PC-3 (cell line): ENCODE results near the gene KCNJ10. TPM values are rescaled to one million over a fixed set of nuclear protein-coding genes. Genes with fewer than 3 reads are reported as not detected.

Source experiments
- ATAC-seq: fragments of 200-7000 bp; cut with Tn5 transposase; 2 replicates; pipeline ENCODE4 v1.9.1; 2020; ENCODE audit warnings: mild to moderate bottlenecking, moderate library complexity
- BruUV-seq: library from RNA; stranded (reverse); fragments of 400-500 nt; replicated peaks from 2 replicates; lab custom pipeline; 2021; lab: Mats Ljungman, UMichigan
- CTCF ChIA-PET: fragments of 300-600 bp; sonication (Branson Sonifier 250); formaldehyde crosslinking; loops from one replicate; lab custom pipeline; 2022; ENCODE audit warnings: antibody characterized with exemption; lab: Charles Lee
- POLR2A ChIA-PET: fragments of 300-600 bp; sonication (Branson Sonifier 250); formaldehyde crosslinking; loops from one replicate; lab custom pipeline; 2022; ENCODE audit warnings: antibody characterized with exemption; ENCODE audit not compliant: unreplicated experiment; lab: Charles Lee
- DNase-seq: peaks from one replicate; pipeline ENCODE4 v3.0.0-alpha.2; 2015
- H2AFZ ChIP-seq: fragments of 300-600 bp; sonication (generic); 2 replicates; pipeline ENCODE4 v1.6.0; 2016; ENCODE audit warnings: antibody characterized with exemption, low read length
- H3F3A ChIP-seq: fragments of 300-600 bp; sonication (generic); one replicate; pipeline ENCODE4 v1.6.0; 2017; ENCODE audit warnings: antibody characterized with exemption, low read length, control low read depth, mild to moderate bottlenecking; ENCODE audit not compliant: unreplicated experiment
- H3K27ac ChIP-seq: fragments of 300-600 bp; sonication (generic); 2 replicates; pipeline ENCODE4 v1.5.1; 2016; ENCODE audit warnings: mild to moderate bottlenecking, low read length
- H3K27me3 ChIP-seq: fragments of 300-600 bp; sonication (generic); 2 replicates; pipeline ENCODE4 v1.6.1; 2016; ENCODE audit warnings: low read length, mixed read lengths
- H3K36me3 ChIP-seq: fragments of 300-600 bp; sonication (generic); 2 replicates; pipeline ENCODE4 v1.6.1; 2016; ENCODE audit warnings: low read depth, mixed run types, low read length, mixed read lengths
- H3K4me1 ChIP-seq: fragments of 300-600 bp; sonication (generic); 2 replicates; pipeline ENCODE4 v1.5.1; 2016; ENCODE audit warnings: low read length; ENCODE audit not compliant: insufficient read depth
- H3K4me2 ChIP-seq: fragments of 300-600 bp; sonication (generic); 2 replicates; pipeline ENCODE4 v1.6.0; 2016; ENCODE audit warnings: low read length
- H3K4me3 ChIP-seq: fragments of 300-600 bp; sonication (generic); 2 replicates; pipeline ENCODE4 v1.5.1; 2016; ENCODE audit warnings: mild to moderate bottlenecking, low read length, mixed read lengths
- H3K79me2 ChIP-seq: fragments of 300-600 bp; sonication (generic); 2 replicates; pipeline ENCODE4 v1.6.1; 2017; ENCODE audit warnings: low read length, mixed read lengths
- H3K9ac ChIP-seq: fragments of 300-600 bp; sonication (generic); 2 replicates; pipeline ENCODE4 v1.6.0; 2016; ENCODE audit warnings: mild to moderate bottlenecking, low read length
- H3K9me2 ChIP-seq: fragments of 300-600 bp; sonication (generic); replicated peaks from 2 replicates; pipeline ENCODE4 v1.6.1; 2016; ENCODE audit warnings: mixed run types, low read length, mixed read lengths
- H3K9me3 ChIP-seq: fragments of 300-600 bp; sonication (generic); 2 replicates; pipeline ENCODE4 v1.6.1; 2016; ENCODE audit warnings: low read length, mixed read lengths
- H4K20me1 ChIP-seq: fragments of 300-600 bp; sonication (generic); 2 replicates; pipeline ENCODE4 v1.6.1; 2016; ENCODE audit warnings: low read length, mixed read lengths
- EZH2 ChIP-seq: fragments of 300-600 bp; sonication (generic); IDR thresholded peaks from one replicate; pipeline ENCODE4 v1.6.1; 2017; ENCODE audit warnings: antibody characterized with exemption, mild to moderate bottlenecking, low read length; ENCODE audit not compliant: unreplicated experiment
- EZH2phosphoT487 ChIP-seq: fragments of 300-600 bp; sonication (generic); IDR thresholded peaks from 2 replicates; pipeline ENCODE4 v1.6.1; 2018; ENCODE audit warnings: mild to moderate bottlenecking, antibody characterized with exemption, low read length, borderline replicate concordance
- intact Hi-C: fragments of 100-400 bp; cut with micrococcal nuclease; formaldehyde crosslinking; loops from 2 replicates; pipeline ENCODE4 v1.9.0; 2023
- total RNA-seq: library from RNA; depleted of rRNA; stranded (reverse); fragments of >200 nt; gene quantifications from 2 replicates; pipeline ENCODE4 v1.2.3, GENCODE V29; 2014
- TF ChIP-seq, protein P1 (sequence below): fragments of 300-600 bp; sonication (generic); conservative IDR thresholded peaks from 2 replicates; pipeline ENCODE4 v1.5.1; 2017; ENCODE audit warnings: antibody characterized with exemption, low read depth, mild to moderate bottlenecking, low read length

KCNJ10 gene
- total RNA-seq, 1 experiment from 2014 or later = 0.15 TPM

DNA sequence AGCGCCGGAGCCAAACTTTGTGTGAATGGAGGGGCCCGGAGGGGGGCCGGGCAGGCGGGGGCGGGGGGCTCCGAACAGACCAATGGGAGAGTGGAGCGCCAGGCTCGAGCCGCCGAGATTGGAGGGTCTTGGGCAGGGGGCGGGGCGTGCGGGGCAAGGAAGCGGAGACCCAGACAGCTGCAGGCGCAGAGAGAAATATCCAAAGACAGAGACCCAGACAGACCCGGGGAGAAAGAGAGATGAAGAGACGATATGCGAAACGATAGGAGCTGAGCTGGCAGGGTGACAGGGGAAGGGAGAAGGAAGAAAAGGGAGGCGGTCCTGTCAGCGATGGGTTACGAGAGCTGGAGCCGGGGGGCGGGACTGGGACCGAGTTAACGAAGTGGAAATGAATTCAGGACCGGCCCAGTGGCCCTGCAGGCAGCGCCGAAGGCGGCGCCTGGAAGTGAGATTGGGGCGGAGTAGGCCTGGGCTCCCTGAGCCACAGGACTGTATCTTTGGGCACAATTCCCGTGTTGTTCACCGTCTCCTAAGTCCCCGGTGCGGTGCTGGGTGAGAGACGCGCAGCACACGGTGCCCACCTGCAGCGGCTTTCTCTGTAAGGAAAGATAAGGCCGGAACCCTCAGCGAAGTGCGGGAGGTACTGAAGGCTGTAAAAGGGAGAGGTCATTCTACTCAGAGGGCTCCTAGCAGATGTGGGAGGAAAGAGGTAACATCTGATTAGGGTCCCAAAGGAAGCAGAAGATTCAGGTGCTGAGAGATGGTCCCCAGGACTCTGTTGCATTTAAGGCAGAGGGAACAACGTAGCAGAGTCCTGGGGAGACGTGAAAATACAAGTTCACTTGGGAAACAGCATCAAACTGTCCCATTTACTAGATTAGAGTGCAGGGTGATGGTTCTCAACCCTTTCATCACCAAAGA is 543 bp upstream of the KCNJ10 start:
- TF ChIP-seq EZH2phosphoT487 = no peak
- no peak for TF ChIP-seq EZH2
- no peaks in the 10 kb centered on the region for H3K36me3 ChIP-seq
- H3K4me2 ChIP-seq = peak overlapping the region; percentile 91
- H3K79me2 ChIP-seq = no peaks in the 10 kb centered on the region
- peak overlapping the region; percentile 68 for H3K4me3 ChIP-seq
- no peak overlapping the region for H3K9ac ChIP-seq
- H3K9me2 ChIP-seq = no peaks in the 10 kb centered on the region
- BruUV-seq = no TSS peak
- 0 out of 2 replicates have a peak, but pooled peaks cover 5% of the 10 kb centered on the region for H3K4me1 ChIP-seq
- DNase-seq = peak; percentile 59
- H3F3A ChIP-seq = no peaks in the 10 kb centered on the region
- no peaks in the 10 kb centered on the region for H4K20me1 ChIP-seq
- peaks cover 53% of the 10 kb centered on the region for H3K27me3 ChIP-seq
- no peaks in the 10 kb centered on the region for H3K9me3 ChIP-seq
- CTCF ChIA-PET = interaction anchor here (0.6 kb wide), 1 partner anchor 294 kb away, joined by 5 read pairs; no protein-coding TSS in a partner anchor
- no peak overlapping the region for H3K27ac ChIP-seq
- intact Hi-C loops = no loop called here
- POLR2A ChIA-PET = interaction anchor here (0.6 kb wide), 1 partner anchor 44 kb away, joined by 3 read pairs; no protein-coding TSS in a partner anchor
- peak overlapping the region; percentile 83 for H2AFZ ChIP-seq
- peak; percentile 91 for ATAC-seq

DNA sequence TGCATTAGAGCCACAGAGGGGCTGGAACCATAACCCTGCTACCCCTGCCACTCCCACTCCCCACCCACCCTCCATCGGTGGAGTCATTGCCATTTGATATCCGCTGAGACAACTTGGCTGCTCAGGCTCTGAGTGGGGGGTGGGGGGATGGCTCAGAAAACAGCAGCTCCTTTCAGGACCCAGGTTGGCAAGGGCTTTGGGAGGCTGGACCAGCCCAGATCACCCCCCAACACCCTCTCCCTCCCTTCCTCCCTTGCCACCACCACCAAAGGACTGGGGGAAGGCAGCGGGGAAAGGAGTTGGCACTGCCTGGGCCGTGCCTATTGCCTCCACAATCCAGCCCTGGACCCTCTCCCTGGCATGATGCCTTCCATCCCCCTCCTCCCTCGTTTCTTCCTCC is 1.7 kb downstream of the KCNJ10 start:
- CTCF ChIA-PET = no interaction called here
- Histone ChIP-seq H3K9me3 (no peaks in the 10 kb centered on the region), H3K4me1 (0 out of 2 replicates have a peak, but pooled peaks cover 5% of the 10 kb centered on the region), H3K79me2 (no peaks in the 10 kb centered on the region), H3F3A (no peaks in the 10 kb centered on the region), H3K36me3 (no peaks in the 10 kb centered on the region), H3K9me2 (no peaks in the 10 kb centered on the region), H4K20me1 (no peaks in the 10 kb centered on the region), H3K4me3 (no peak overlapping the region), H3K9ac (no peak overlapping the region), H3K27ac (no peak overlapping the region), H3K4me2 (no peak overlapping the region), H3K27me3 (peaks cover 68% of the 10 kb centered on the region), H2AFZ (no peak overlapping the region)
- ATAC-seq = no peak
- POLR2A ChIA-PET = no interaction called here
- intact Hi-C loops = no loop called here
- no TSS peak for BruUV-seq
- DNase-seq = no peak
- no peak for TF ChIP-seq EZH2
- TF ChIP-seq EZH2phosphoT487 = no peak
- TF ChIP-seq, protein P1, sequence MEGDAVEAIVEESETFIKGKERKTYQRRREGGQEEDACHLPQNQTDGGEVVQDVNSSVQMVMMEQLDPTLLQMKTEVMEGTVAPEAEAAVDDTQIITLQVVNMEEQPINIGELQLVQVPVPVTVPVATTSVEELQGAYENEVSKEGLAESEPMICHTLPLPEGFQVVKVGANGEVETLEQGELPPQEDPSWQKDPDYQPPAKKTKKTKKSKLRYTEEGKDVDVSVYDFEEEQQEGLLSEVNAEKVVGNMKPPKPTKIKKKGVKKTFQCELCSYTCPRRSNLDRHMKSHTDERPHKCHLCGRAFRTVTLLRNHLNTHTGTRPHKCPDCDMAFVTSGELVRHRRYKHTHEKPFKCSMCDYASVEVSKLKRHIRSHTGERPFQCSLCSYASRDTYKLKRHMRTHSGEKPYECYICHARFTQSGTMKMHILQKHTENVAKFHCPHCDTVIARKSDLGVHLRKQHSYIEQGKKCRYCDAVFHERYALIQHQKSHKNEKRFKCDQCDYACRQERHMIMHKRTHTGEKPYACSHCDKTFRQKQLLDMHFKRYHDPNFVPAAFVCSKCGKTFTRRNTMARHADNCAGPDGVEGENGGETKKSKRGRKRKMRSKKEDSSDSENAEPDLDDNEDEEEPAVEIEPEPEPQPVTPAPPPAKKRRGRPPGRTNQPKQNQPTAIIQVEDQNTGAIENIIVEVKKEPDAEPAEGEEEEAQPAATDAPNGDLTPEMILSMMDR = no peak

DNA sequence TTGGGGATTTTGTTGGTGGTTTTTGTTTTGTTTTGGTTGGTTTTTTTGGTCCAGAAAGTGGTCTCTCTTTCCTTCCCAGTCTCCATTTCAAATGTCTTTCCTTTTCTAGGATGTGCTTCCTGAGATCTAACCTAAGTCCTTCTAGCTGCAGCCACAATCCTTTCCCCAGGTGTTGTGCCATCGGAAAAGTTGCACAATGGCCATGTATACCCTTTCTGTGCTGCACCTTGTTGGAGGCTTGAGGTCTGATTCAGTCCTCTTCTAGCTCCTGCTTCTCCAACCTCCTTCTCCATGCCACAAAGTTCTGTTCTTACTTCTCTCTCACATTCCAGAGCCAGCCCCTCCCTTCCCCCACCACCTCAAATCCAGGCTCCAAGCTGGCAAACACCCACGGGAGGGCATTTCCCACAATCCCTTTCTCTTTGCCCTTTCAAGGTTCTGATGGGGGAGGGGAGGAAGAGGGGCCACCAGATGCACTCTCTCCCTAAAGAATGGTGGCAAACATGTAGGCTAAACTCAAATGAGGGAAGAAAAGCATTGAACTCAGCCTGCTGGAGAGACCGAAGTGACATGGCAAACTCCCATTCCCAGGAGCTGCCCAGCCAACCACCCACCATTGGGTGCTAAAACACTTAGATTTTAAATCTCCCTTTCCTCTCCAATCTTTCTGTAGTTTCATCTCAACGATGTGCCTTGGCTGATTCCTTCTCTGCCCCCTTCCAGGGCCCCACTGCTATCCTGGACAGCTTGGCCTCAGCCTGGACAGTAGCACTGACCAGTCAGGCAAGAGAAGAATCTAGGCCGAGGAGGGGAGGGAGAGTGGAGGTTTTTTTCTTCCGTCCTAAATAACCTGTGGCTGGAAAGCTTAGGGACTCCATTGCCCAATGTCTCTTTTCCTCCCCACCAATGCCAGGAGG is 2.9 kb downstream of the KCNJ10 start:
- Histone ChIP-seq H3K27me3 (peaks cover 77% of the 10 kb centered on the region), H3K4me3 (no peak overlapping the region), H2AFZ (no peak overlapping the region), H4K20me1 (no peaks in the 10 kb centered on the region), H3K36me3 (no peaks in the 10 kb centered on the region), H3K4me1 (0 out of 2 replicates have a peak, but pooled peaks cover 5% of the 10 kb centered on the region), H3K9ac (no peak overlapping the region), H3F3A (no peaks in the 10 kb centered on the region), H3K27ac (no peak overlapping the region), H3K79me2 (no peaks in the 10 kb centered on the region), H3K9me2 (no peaks in the 10 kb centered on the region), H3K4me2 (no peak overlapping the region), H3K9me3 (no peaks in the 10 kb centered on the region)
- CTCF ChIA-PET = interaction anchor here (0.7 kb wide), 1 partner anchor 268 kb away, joined by 3 read pairs; no protein-coding TSS in a partner anchor
- intact Hi-C loops = no loop called here
- no TSS peak for BruUV-seq
- ATAC-seq (no peak), DNase-seq (no peak)
- TF ChIP-seq, protein P1 = no peak
- TF ChIP-seq EZH2phosphoT487 (no peak), EZH2 (no peak)
- POLR2A ChIA-PET = no interaction called here
